Mammary epithelial cell (primary cell): ENCODE measurements around the gene AP4E1.

Experiments used
- EZH2 ChIP-seq: IDR thresholded peaks from 2 replicates; pipeline ENCODE4 v1.6.1; 2012; ENCODE audit warnings: low read length, inconsistent platforms, borderline replicate concordance
- TF ChIP-seq, protein P1 (sequence below), 2 donors: IDR thresholded peaks in 1 of 2; conservative IDR thresholded peaks in 1 of 2; 2 replicates each; pipeline ENCODE4 v1.5.1; 2011 to 2012; ENCODE audit warnings: inconsistent platforms in 2 of 2, low read length in 2 of 2, mild to moderate bottlenecking in 2 of 2, control low read depth in 1 of 2, low read depth in 1 of 2; ENCODE audit not compliant: insufficient read depth in 1 of 2; ENCODE audit errors: extremely low read depth in 1 of 2

DNA sequence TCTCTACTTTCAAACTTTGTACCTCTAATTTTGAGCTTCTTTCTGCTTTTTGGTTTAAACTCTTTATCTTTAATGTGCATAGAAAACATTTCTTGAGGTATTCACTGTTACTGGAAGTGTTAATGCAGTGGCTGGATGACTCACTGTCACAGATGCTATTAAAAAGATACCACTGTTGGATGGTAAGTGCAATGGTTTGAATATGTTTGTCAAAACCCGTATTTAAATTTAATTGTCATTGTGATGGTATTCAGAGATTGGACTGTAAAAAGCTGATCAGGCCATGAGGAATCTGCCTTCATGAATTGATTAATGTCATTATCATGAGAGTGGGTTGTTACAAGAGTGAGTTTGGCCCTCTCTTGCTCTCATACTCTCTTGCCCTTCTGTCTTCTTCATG lies 70.6 kb downstream of the AP4E1 start:
- TF ChIP-seq EZH2 = no peak
- TF ChIP-seq, protein P1, sequence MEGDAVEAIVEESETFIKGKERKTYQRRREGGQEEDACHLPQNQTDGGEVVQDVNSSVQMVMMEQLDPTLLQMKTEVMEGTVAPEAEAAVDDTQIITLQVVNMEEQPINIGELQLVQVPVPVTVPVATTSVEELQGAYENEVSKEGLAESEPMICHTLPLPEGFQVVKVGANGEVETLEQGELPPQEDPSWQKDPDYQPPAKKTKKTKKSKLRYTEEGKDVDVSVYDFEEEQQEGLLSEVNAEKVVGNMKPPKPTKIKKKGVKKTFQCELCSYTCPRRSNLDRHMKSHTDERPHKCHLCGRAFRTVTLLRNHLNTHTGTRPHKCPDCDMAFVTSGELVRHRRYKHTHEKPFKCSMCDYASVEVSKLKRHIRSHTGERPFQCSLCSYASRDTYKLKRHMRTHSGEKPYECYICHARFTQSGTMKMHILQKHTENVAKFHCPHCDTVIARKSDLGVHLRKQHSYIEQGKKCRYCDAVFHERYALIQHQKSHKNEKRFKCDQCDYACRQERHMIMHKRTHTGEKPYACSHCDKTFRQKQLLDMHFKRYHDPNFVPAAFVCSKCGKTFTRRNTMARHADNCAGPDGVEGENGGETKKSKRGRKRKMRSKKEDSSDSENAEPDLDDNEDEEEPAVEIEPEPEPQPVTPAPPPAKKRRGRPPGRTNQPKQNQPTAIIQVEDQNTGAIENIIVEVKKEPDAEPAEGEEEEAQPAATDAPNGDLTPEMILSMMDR (conservative IDR thresholded peaks at IDR 0.05 in 1 of 2, IDR thresholded peaks at IDR 0.05 in 1 of 2; ENCODE audit: extremely low read depth in 1 of 2, insufficient read depth in 1 of 2, low read depth in 1 of 2, low read length in 2 of 2) = no peak
